ENCODE measurements around the gene DHRS3. TPM values are rescaled to one million over a fixed set of nuclear protein-coding genes. Genes with fewer than 3 reads are reported as not detected.

DHRS3 gene
- total RNA-seq, 1 experiment from 2014 or later, result 59.4 TPM

GRCh38 chr1:12556368-12556930, 61.6 kb downstream of the DHRS3 start:
- Histone ChIP-seq H3K27me3 (replicated peaks; ENCODE audit: control insufficient read depth, insufficient read depth, low read length) (no peaks in the 10 kb centered on the region), H3K36me3 (ENCODE audit: control insufficient read depth, insufficient read depth, low read length) (no peaks in the 10 kb centered on the region), H3K9me3 (no peaks in the 10 kb centered on the region), H3K4me1 (peaks cover 4% of the 10 kb centered on the region; the same call in 1 of the 2 replicates), H3K4me3 (ENCODE audit: low read depth, low read length) (no peak overlapping the region)
- H3K27me3 Mint-ChIP-seq (ENCODE audit: insufficient read depth, unreplicated experiment), result no peaks in the 10 kb centered on the region
- ChIA-PET CTCF (interaction anchor here (1.0 kb wide), 1 partner anchor 15 kb away, joined by 3 read pairs; no protein-coding TSS in a partner anchor), POLR2A (interaction anchor here (0.5 to 0.6 kb wide), 3 partner anchors 15 to 160 kb away, joined by 3 to 4 read pairs (median 3); no protein-coding TSS in a partner anchor)
- H3K27ac Mint-ChIP-seq (ENCODE audit: unreplicated experiment), result peak overlapping the region; percentile 82
- H3K36me3 Mint-ChIP-seq (ENCODE audit: insufficient read depth, unreplicated experiment), result no peaks in the 10 kb centered on the region
- peak; percentile 33 to 45 for DNase-seq
- no peak for TF ChIP-seq CTCF (IDR thresholded peaks at IDR 0.05; ENCODE audit: insufficient read depth in 1 of 2, low read depth in 1 of 2, low read length in 1 of 2, severe bottlenecking in 1 of 2, unreplicated experiment in 1 of 2)
- peaks cover 7% of the 10 kb centered on the region for H3K4me1 Mint-ChIP-seq (ENCODE audit: low read depth, unreplicated experiment)
- H3K9me3 Mint-ChIP-seq (ENCODE audit: unreplicated experiment), result peaks cover 10% of the 10 kb centered on the region
- intact Hi-C loops (cut with micrococcal nuclease; ENCODE audit: unreplicated experiment), result loop anchor here (1.0 kb wide), 1 partner anchor 27 kb away; no protein-coding TSS in a partner anchor
- BruUV-seq (replicated peaks), result no TSS peak
- H3K4me3 Mint-ChIP-seq (ENCODE audit: unreplicated experiment), result no peak overlapping the region

- H3K36me3 Mint-ChIP-seq (ENCODE audit: insufficient read depth, unreplicated experiment), result no peaks in the 10 kb centered on the region
Measured at GRCh38 chr1:12555411-12556367, 62.3 kb downstream of the DHRS3 start.

More at GRCh38 chr1:12555411-12556367, 62.3 kb downstream of the DHRS3 start:
- no peaks in the 10 kb centered on the region for H3K27me3 ChIP-seq (replicated peaks; ENCODE audit: control insufficient read depth, insufficient read depth, low read length)
- no peak overlapping the region for H3K4me3 ChIP-seq (ENCODE audit: low read depth, low read length)
- no TSS peak for BruUV-seq (replicated peaks)
- H3K9me3 Mint-ChIP-seq (ENCODE audit: unreplicated experiment), result peaks cover 10% of the 10 kb centered on the region
- H3K4me1 Mint-ChIP-seq (ENCODE audit: low read depth, unreplicated experiment), result peaks cover 7% of the 10 kb centered on the region
- intact Hi-C loops (cut with micrococcal nuclease; ENCODE audit: unreplicated experiment), result loop anchor here (1.0 kb wide), 1 partner anchor 26 kb away; no protein-coding TSS in a partner anchor
- no peak overlapping the region for H3K27ac Mint-ChIP-seq (ENCODE audit: unreplicated experiment)
- H3K4me3 Mint-ChIP-seq (ENCODE audit: unreplicated experiment), result no peak overlapping the region
- CTCF ChIA-PET, result interaction anchor here (1.0 kb wide), 1 partner anchor 15 kb away, joined by 3 read pairs; no protein-coding TSS in a partner anchor
- no peak for DNase-seq
- POLR2A ChIA-PET, result interaction anchor here (0.5 to 0.6 kb wide), 3 partner anchors 16 to 159 kb away, joined by 3 to 4 read pairs (median 3); no protein-coding TSS in a partner anchor
- peaks cover 4% of the 10 kb centered on the region; the same call in 1 of the 2 replicates for H3K4me1 ChIP-seq
- H3K27me3 Mint-ChIP-seq (ENCODE audit: insufficient read depth, unreplicated experiment), result no peaks in the 10 kb centered on the region
- no peaks in the 10 kb centered on the region for H3K36me3 ChIP-seq (ENCODE audit: control insufficient read depth, insufficient read depth, low read length)
- H3K9me3 ChIP-seq, result no peaks in the 10 kb centered on the region
- no peak for TF ChIP-seq CTCF (IDR thresholded peaks at IDR 0.05; ENCODE audit: insufficient read depth in 1 of 2, low read depth in 1 of 2, low read length in 1 of 2, severe bottlenecking in 1 of 2, unreplicated experiment in 1 of 2)

Data from Caco-2 (cell line).